HG02798 (cell line): ENCODE results near the gene C1R.

Experiments
- ATAC-seq: cut with Tn5 transposase; IDR thresholded peaks from one replicate; pipeline ENCODE4 v1.9.1; 2021; ENCODE audit warnings: mild to moderate bottlenecking; ENCODE audit not compliant: unreplicated experiment, poor library complexity

The C1R gene

GRCh38 chr12:7101047-7101693, 8.9 kb upstream of the C1R start:
- no peak for ATAC-seq

DNA sequence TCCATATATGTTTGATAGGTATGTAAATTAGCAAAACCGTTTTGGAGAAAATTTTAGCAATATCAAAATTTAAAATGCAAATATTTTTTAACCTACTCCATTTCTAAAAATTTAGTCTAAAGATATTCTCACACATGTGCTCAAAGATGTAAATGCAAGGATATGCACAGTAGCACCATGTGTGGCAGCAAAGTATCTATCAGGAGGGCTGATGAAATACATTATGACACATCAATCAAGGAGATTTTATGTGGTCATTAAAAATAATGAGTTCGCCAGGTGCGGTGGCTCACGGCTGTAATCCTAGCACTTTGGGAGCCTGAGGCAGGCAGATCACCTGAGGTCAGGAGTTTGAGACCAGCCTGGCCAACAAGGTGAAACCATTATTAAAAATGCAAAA, 8.0 kb upstream of the C1R start:
- no peak for ATAC-seq

DNA sequence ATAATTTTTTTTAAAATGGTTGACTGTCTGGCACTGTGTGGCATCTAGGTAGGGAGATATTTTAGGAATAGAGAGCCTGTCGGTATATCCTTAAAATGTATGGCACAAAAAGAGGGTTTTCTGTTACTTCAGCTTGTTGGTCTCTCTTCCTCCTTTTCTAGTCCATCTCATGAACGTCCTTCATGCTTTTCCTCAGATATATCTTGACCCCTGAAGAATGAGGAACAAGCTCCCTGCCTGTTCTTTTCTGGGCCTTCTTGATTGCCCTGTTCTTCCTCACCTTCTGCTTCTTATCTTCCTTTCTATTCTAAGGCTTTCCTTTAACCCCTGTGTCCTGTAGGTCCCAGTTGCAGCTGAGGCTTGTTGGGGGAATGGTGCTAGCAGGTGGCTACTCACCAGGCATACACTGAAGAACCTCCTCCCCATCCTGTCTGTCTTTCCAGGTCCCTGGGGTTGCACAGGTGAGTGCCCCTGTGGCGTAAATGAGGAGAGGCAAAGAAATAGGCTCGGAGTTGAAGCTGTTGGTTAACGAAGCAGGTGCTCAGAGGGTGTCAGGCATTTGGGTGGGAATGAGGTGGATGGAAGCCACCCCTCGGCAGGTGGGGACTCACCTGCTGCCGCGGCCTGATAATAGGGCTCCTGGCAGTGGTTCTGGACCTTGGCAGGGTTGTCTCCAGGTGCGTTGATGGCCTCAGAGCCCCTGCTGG, 7.2 kb upstream of the C1R start:
- ATAC-seq, result no peak

GRCh38 chr12:7096979-7097378, 4.7 kb upstream of the C1R start:
- ATAC-seq, result no peak

GRCh38 chr12:7096006-7096932, 4.0 kb upstream of the C1R start:
- ATAC-seq, result no peak

DNA sequence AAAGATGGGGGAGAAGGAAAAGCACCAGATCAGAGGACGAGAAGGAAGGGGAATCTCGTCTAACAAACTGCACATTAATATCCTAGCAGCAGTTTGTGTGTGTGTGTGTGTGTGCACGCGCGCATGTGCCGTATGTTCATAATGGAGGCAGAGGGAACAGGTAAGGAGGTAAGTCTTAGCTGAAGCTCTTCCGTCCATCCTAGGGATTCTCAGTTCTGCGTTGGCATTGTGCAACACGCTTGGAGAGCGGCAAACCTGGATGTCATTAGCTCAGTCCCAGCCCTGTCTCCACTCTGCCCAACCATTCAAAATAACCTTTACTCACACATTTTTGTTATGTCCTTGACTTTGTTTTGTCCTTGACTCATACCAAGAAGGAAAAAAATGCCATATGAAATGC, 1.6 kb upstream of the C1R start:
- ATAC-seq, result no peak

GRCh38 chr12:7093486-7093885, 1.2 kb upstream of the C1R start:
- ATAC-seq, result no peak

- ATAC-seq, result no peak
Observed at GRCh38 chr12:7092986-7093460, 778 bp upstream of the C1R start.

DNA sequence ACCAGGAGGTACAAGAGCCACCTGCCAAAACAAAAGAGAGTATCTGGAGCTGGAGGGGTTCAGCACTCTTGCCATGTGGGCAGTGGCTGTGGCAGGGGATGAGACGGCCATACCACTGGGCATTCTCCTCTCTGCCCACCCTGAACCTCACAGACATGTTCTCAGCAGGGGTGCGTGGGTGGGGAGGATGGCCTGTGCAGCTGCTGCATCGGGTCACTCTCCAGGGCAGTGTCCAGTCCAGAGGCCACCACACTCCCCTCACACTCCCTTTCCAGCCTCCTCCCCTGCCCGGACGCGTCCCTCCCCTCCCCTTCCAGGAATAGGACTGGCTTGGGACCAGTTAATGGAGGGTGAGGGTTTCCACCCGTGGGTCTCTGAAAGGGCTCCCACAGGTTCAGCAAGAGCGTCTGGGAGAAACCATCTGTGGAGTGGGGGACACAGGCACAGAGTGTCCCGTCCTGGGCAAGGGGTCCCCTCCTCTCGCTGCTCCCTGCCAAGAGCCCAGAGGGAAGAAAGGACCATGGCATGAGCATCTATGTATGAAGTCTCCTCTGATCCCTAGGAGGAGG, 501 bp downstream of the C1R start:
- ATAC-seq, result no peak

- no peak for ATAC-seq
Observed at GRCh38 chr12:7091171-7091570, 1.1 kb downstream of the C1R start.

DNA sequence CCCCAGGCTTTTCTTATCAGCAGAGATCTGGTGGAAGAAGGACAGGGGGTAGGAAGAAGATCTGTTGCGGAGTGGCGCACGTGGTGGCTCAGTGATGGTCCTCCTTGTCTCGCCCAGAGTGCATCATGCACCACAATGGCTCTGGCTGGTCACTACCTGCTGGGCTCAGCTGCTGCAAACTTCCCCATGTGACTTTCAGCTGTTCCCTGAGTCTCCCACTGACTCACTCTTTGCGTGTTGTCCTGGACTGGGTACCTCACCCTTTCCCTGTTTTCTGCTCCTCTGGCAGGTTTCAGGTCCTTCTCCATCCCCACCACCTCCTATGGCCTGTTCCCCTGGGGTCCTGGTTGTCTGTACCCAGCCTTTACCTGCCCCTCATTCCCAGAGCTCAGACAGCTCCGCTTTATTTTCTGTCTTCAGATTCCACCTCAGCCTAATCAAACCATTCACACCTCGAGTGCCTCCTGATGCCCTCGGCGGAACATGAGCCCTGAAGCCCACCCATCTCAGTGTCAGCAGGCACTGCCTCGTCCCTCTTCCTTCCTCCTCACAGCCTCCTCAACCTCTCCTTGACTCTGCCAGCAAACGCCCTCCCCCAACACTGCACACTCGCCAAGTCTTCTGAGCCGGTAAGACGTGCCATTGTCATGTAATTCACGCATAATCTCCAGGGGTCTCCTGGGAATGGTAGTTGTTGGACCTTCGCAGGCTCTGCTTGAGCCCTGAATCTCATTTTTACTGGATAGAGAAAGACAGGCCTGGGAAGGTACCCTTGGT, 1.8 kb downstream of the C1R start:
- no peak for ATAC-seq

DNA sequence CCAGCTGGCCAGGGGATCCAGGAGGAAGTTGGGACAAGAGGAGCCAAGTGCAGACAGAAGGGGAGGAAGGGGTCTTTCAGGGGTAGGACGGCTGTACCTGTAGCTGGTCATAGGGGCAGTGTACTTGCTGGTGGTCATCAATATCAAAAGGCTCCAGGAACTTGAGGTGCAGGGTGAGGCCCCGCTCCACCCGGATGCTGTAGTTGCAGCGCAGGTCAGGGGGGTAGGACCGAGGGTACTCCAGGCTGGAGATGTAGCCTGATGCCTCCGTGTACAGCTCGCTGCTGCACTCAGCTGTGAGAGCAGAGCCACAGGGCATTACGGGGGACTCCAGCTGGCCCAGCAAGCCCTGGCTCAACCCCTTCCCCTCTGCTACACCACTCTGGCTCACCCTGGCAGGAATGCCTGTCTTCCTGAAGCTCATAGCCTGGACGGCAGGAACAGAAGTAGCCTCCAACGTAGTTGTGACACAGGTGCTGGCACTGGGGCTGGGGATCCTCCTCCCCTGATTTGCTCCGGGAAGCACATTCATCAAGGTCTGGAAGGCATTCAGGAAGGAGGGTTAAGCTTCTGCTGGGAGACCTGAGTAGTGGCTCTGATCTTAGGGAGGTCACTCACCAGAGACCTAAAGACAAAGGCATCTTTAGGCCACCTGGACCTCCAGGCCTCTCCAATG, 2.9 kb downstream of the C1R start:
- ATAC-seq, result no peak

GRCh38 chr12:7083125-7083524, 9.1 kb downstream of the C1R start:
- ATAC-seq, result no peak

DNA sequence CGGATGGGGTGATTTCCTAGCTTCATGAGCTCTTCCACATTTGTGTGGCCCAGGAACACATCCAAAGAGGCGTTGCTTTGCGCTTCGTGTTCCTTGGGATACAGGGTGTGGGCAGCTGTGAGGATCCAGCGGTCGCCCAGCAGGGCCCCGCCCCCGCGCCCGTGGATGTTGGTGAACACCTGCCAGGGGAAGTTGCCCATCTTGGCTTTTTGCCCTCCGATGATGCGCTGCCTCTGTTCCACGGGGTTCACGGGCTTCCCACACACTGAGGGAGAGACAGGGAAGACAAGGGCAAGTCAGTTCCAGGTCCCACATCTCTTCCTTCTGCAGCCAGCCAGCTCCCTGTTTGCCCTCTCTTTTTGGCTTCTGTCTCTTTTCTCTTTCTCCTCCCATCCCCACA, 11.2 kb downstream of the C1R start:
- ATAC-seq, result no peak

DNA sequence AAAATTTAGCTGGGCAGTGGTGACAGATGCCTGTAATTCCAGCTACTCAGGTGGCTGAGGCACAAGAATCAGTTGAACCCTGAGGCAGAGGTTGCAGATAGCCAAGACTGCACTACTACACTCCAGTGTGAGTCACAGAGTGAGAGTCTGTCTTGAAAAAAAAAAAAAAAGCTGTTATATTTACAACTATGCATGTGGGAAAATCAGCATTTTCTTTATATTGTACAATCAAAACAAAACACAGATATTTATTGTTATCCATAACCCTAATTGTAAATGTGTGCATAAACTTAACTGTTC, 12.5 kb downstream of the C1R start:
- ATAC-seq, result no peak

DNA sequence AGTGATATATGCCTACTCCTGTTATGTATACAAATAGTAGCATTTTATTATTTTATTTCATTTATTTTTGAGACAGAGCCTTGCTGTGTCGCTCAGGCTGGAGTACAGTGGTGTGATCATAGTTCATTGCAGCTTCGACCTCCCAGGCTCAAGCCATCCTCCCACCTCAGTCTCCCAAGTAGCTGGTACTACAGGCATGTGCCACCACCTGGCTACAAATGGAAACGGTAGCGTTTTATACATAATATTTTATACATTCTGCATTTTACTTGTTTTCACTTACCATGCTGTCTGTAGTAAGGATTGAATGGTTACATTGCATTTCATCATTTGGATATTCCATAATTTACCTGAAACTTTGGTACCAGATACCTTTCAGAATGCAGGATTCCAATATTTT, 14.1 kb downstream of the C1R start:
- no peak for ATAC-seq

- no peak for ATAC-seq
Observed at GRCh38 chr12:7076493-7076892, 15.8 kb downstream of the C1R start.

DNA sequence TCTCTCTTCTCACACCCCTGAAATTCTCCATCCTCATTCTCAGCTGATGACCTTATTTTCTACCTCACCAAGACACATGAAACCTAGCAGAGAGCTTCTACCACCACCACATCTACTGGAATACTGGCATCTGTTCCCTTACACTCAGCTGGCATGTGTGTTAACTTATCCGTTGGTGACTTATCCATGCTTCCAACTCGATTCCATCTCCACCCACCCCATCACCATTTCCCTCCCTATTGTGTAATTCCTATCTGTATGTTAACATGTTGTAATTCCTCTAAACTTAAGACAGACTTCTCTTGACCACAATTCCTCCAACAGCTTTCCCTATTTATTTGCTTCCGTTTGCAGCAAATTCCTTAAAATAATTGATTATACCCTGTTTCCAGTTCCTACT, 16.3 kb downstream of the C1R start:
- no peak for ATAC-seq

GRCh38 chr12:7075518-7075917, 16.7 kb downstream of the C1R start:
- no peak for ATAC-seq

- no peak for ATAC-seq
Observed at GRCh38 chr12:7073946-7074345, 18.3 kb downstream of the C1R start.
